CD1c-positive myeloid dendritic cell (primary cell): Measurements from ENCODE around the gene CAMK1.

ENCODE experiments used
- DNase-seq: peaks from one replicate; pipeline ENCODE4 v3.0.0-alpha.2; 2016; ENCODE audit errors: extremely low spot score

CAMK1 gene

DNA sequence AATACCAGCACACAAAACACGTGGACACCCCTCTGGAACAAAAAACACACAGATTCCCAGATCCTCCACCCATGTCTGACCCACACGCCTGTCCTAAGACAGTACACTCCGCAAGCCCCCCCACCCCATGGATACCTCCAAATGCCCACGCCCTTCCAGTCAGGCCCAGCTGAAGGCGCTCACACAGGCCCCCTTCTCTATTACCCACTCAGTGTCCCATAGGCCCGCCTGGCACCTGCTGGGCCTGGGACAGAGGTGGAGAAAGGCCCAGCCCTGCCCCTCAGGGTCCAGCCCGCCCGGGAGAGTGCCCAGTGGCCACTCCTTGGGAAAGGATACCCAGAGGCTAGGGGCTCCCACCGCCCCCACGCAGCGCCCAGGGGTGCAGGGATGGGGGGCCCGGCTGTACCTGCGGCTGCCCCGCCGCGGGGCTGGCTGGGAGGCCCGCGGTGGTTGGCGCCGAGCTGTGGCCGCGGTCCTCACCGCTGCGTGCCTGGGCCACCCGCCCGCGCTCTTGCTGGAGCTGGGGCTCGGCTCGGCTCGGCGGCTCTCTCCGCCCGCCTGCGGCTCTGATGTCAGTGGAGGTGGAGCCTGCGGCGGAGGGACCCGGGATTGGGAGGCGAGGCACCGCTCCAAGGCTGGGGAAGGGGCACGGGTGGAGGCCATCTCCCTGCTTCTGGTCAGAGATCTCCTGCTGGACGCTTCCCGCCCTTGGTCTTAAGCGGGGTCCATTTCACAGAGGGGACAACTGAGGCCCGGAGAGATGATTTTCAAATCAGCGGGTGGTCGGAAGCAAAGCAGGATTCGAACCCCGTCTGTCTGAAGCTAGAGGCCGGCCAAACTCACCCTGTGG lies at the start of gene CAMK1:
Gene CAMK1, minus strand, starts transcription at position 522 of the 850 bp plus-strand sequence. CDS start 2,198 bp downstream, outside the sequence.
- DNase-seq = peak; percentile 78

GRCh38 chr3:9818666-9819335 lies 49.1 kb upstream of the CAMK1 start:
- no peak for DNase-seq

GRCh38 chr3:9817436-9817835 lies 47.7 kb upstream of the CAMK1 start:
- DNase-seq = peak; percentile 12

- no peak for DNase-seq
Measured at GRCh38 chr3:9815986-9816385, 46.2 kb upstream of the CAMK1 start.

DNA sequence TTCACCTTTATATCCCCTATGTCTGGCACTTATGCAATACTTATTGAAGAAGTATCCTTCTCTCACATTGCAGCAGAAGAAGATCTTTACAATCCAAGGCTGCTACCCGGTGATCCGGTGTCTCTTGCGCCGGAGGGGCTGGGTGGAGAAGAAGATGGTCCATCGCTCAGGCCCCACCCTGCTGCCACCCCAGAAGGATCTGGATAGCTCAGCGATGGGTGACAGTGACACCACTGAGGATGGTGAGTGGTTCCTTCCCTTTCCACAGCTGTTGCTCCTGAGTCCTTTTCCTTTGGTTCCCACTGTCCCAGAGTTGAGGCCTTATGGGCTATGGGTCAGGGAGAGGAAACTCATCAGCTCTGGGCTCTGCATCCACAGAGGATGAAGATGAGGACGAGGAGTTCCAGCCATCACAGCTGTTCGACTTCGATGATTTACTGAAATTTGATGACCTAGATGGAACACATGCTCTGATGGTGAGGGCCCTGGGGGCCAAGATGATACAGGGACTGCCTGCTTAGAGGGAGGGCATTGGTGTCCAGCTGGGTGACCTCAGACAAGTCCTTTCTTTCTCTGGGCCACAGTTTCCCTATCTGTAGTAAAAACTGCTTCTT lies 43.2 kb upstream of the CAMK1 start:
- DNase-seq = no peak

DNA sequence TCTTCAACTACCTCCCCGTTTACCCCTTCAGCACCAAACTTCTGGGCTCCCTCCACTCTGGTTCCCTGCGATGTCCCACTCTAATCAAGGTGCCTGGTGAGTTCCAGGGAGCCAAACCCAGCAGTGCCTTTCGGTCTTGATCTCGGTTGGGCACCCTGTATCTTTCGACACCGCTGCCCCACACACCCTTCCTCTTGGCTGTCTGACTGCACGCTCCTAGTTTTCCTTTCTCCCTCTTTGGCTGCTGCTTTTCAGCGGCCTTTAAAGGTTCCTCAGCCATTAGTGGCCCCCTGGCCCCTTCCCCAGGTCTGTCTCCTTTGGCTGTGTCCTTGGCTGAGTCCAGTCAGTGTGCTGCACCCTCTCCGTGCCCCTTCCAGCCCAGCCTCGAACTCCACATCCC lies 41.1 kb upstream of the CAMK1 start:
- no peak for DNase-seq

DNA sequence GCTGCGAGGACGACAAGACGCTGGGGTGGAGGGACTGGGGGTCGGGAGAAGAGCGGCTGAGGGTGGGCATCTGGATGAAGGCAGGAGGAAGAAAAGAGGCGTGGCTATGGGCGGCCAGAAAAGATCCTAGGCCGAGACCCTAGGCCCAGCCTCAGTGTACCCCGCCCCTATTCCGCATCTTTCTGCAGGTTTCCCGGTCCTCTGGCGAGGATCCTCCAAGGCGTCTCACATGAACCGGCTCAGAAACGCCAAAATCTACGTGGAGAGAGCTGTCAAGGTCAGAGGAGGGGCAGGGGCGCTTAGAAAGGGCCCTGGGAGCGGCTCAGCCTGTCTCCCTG lies 40.7 kb upstream of the CAMK1 start:
- DNase-seq = no peak

- peak; percentile 65 for DNase-seq
Measured at GRCh38 chr3:9809615-9810432, 40.1 kb upstream of the CAMK1 start, which contains the start of gene TTLL3. Gene TTLL3, plus strand, starts transcription at chr3:9810262. Its CDS starts 400 bp downstream, at chr3:9810662.

- DNase-seq = peak; percentile 11
Measured at GRCh38 chr3:9809239-9809614, 39.5 kb upstream of the CAMK1 start.

GRCh38 chr3:9808345-9809037 lies 38.7 kb upstream of the CAMK1 start:
- DNase-seq = peak; percentile 23

DNA sequence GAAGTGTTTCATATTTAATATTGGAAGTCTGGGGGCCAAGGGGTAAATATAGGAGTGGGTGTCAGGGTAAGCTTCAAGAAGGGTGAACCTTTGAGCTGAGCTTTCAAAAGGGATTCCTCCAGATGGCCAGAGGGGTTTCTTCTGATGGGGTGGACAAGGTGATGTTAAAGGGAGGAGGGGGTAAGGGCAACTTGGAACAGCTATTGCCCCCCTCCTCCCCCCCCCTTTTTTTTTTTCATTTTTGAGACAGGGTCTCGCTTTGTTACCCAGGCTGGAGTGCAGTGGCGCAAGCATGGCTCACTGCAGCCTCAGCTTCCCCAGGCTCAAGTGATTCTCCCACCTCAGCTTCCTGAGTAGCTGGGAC lies 38.2 kb upstream of the CAMK1 start:
- no peak for DNase-seq

DNA sequence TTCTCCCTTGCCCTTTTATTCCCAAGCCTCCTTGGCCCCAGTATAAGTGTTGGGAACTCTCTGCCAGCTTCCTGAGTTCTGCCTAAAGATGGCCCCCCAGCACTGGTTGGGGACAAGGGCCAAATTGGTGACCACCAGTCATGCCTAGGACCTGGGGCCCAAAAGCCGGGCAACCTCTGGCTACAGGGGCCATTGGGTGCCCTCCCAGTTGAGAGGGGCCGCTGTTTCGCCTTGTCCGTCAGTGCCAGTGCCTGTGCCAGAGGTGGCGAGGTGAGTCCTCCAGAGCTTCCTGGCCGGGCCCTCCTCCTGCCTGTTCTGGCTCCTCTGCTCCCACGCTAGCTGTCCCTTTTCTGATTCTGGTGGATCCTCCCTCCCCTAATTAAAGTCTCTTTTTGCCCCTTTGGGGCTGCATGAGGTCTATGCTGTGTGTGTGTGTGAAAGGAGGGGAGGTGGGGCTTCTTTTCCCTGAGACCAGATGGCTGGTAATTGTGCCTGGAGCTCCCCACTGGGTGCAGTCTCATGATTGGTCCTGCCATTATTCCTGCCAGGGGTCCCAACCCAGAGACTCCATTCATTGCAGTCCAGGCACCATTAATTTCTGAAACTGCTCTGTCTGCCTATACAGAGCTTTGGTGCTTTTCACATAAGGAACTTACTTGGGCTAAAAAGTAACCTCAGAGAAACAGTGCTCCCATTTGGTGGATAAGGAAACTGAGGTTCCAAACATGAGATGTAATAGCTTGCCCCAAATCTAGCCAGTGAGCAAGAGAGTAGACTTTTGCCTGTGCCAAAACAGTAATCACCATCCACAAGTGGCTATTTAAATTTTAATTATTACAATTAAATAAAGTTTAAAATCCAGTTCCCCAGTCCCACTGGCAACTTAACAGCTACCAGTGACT lies 37.2 kb upstream of the CAMK1 start:
- no peak for DNase-seq

- no peak for DNase-seq
Measured at GRCh38 chr3:9806137-9806536, 36.4 kb upstream of the CAMK1 start.

GRCh38 chr3:9804996-9805395 lies 35.2 kb upstream of the CAMK1 start:
- no peak for DNase-seq

GRCh38 chr3:9803494-9803893 lies 33.7 kb upstream of the CAMK1 start:
- DNase-seq = no peak

- DNase-seq = no peak
Measured at GRCh38 chr3:9800529-9800928, 30.8 kb upstream of the CAMK1 start.

- DNase-seq = no peak
Measured at GRCh38 chr3:9797196-9797945, 27.6 kb upstream of the CAMK1 start.

DNA sequence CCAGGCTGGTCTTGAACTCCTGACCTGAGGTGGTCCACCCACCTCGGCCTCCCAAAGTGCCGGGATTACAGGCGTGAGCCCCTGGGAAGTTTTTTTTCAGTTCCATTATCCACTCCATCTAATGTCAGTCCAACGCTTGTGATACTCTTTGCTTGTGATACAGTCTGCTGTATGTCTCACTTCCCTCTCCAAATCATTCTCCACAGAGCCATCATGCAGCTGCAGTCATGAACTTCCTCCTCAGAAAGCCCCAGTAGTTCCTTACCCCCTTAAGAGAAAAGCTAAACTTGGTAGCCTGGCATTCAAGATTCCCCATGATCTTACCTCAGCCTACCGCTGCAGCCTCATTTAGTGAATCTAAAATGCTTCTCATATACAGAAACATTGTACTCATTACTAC lies 25.5 kb upstream of the CAMK1 start:
- DNase-seq = peak; percentile 69

DNA sequence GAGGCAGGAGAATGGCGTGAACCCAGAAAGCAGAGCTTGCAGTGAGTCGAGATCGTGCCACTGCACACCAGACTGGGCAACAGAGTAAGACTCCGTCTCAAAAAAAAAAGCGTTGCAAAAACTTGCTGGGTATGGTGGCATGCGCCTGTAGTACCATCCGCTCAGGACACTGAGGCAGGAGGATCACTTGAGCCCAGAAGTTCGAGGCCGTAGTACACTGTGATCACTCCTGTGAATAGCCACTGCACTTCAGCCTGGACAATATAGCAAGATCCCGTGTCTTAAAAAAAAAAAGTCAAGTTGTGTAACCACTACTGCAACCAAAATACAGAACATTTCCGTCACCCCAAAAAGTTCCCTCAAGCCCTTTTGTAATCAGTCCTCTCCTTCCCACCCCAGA lies 24.7 kb upstream of the CAMK1 start:
- DNase-seq = no peak
